ENCODE results near the gene HILPDA. TPM values are rescaled to one million over a fixed set of nuclear protein-coding genes. Genes with fewer than 3 reads are reported as not detected.
"Not testable (repeated sequence)": the region's sequence is repeated elsewhere in the genome, so short reads cannot be mapped to it uniquely, and the experiment has no call there.

Gene HILPDA
- total RNA-seq, 2 donors from 2014 or later, result 12.1 to 31.4 TPM

DNA sequence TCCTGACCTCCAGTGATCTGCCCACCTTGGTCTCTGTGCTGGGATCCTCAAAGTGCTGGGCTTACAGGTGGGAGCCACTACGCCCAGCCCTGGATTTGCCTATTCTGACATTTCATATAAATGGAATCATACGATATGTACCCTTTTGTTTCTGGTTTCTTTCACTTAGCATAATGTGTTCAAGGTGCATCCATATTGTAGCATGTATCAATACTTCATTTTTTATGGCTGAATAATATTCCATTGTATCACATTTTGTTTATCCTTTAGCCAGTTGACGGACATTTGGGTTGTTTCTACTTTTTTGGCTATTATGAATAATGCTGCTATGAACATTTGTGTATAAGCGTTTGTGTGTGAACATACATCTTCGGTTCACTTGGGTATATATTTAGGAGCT, 4.8 kb upstream of the HILPDA start:
- intact Hi-C loops (cut with DNase I), result no loop called here
- no peaks in the 10 kb centered on the region for H3K36me3 ChIP-seq
- H3K9ac ChIP-seq (ENCODE audit: low read depth in 2 of 2, low read length in 2 of 2), result no peak overlapping the region
- no peaks in the 10 kb centered on the region for H3K9me3 ChIP-seq
- DNase-seq, result no peak
- H3K4me1 ChIP-seq, result no peaks in the 10 kb centered on the region
- no peak overlapping the region for H3K4me3 ChIP-seq
- H3K27me3 ChIP-seq, result no peaks in the 10 kb centered on the region
- H3K27ac ChIP-seq, result no peak overlapping the region
- TF ChIP-seq, protein P1, sequence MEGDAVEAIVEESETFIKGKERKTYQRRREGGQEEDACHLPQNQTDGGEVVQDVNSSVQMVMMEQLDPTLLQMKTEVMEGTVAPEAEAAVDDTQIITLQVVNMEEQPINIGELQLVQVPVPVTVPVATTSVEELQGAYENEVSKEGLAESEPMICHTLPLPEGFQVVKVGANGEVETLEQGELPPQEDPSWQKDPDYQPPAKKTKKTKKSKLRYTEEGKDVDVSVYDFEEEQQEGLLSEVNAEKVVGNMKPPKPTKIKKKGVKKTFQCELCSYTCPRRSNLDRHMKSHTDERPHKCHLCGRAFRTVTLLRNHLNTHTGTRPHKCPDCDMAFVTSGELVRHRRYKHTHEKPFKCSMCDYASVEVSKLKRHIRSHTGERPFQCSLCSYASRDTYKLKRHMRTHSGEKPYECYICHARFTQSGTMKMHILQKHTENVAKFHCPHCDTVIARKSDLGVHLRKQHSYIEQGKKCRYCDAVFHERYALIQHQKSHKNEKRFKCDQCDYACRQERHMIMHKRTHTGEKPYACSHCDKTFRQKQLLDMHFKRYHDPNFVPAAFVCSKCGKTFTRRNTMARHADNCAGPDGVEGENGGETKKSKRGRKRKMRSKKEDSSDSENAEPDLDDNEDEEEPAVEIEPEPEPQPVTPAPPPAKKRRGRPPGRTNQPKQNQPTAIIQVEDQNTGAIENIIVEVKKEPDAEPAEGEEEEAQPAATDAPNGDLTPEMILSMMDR (IDR thresholded peaks at IDR 0.05), result no peak

DNA sequence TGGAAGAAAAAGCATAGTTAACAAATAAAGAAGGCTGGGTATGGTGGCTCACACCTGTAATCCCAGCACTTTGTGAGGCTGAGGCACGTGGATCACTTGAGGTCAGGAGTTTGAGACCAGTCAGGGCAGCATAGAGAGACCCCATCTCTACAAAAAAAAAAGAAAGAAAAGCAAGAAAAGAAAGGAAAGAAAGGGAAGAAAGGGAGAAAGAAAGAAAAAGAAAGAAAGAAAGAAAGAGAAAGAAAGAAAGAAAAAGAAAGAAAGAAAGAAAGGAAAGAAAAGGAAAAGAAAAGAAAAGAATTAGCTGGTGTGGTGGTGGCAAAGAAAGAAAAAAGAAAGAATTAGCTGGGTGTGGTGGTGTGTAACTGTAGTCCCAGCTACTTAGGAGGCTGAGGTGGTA, 3.1 kb upstream of the HILPDA start:
- Histone ChIP-seq H3K36me3 (no peaks in the 10 kb centered on the region), H3K27me3 (no peaks in the 10 kb centered on the region), H3K4me1 (no peaks in the 10 kb centered on the region), H3K4me3 (no peak overlapping the region), H3K27ac (no peak overlapping the region), H3K9ac (ENCODE audit: low read depth in 2 of 2, low read length in 2 of 2) (no peak overlapping the region), H3K9me3 (no peaks in the 10 kb centered on the region)
- intact Hi-C loops (cut with DNase I), result no loop called here
- TF ChIP-seq, protein P1 (IDR thresholded peaks at IDR 0.05), result no peak
- DNase-seq, result no peak

DNA sequence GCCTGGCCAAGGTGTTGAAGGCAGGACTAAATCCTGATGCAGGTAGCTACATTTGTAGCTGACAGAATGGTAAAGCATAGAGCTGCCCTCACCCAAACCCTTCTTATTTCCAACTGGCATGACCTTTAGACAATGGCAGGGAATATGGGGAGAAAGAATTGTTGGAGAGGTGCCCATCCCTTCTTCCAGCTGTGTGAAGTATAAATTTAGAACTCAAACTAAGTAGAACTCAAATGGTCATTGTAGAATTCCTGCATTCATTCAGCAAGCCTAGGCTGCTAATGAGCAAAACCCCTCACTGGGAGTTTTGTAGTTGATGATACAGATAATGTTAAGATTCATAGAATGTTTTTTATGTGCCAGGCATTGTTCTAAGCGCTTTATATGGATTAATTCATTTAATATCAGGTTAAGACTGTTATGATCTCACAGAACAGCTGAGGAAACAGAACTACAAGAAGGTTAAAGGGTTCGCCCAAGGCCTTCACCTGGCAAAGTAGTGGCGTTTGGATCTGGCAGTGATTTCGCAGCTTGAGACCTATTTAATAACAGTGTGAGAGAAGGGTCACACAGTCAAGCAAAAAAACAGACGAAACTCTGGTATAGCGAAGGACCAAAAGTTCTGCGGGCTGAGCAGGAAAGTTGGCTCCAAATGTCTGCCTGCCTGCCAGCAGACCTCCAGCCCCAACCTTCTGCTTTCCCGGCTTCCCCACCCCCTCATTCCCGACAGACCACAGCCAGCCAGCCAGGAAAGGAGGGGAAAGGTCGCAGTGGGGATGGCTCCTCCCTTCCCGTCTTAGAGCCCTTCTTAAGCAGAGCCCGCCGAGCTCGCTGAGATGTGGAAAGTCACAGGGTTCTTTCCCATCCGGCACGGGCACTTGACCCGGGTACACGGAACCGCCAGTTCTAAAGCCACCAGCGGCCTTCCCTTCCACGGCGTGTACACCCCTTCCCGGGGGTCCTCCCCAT, 1.6 kb upstream of the HILPDA start:
- no peak overlapping the region for H3K4me3 ChIP-seq
- TF ChIP-seq, protein P1 (IDR thresholded peaks at IDR 0.05), result no peak
- peak overlapping the region; percentile 75 for H3K27ac ChIP-seq
- H3K27me3 ChIP-seq, result no peaks in the 10 kb centered on the region
- H3K36me3 ChIP-seq, result no peaks in the 10 kb centered on the region
- H3K9ac ChIP-seq (ENCODE audit: low read depth in 2 of 2, low read length in 2 of 2), result peak overlapping the region; percentile 13 to 87
- no peaks in the 10 kb centered on the region for H3K4me1 ChIP-seq
- intact Hi-C loops (cut with DNase I), result no loop called here
- DNase-seq, result peak; percentile 51
- H3K9me3 ChIP-seq, result no peaks in the 10 kb centered on the region

DNA sequence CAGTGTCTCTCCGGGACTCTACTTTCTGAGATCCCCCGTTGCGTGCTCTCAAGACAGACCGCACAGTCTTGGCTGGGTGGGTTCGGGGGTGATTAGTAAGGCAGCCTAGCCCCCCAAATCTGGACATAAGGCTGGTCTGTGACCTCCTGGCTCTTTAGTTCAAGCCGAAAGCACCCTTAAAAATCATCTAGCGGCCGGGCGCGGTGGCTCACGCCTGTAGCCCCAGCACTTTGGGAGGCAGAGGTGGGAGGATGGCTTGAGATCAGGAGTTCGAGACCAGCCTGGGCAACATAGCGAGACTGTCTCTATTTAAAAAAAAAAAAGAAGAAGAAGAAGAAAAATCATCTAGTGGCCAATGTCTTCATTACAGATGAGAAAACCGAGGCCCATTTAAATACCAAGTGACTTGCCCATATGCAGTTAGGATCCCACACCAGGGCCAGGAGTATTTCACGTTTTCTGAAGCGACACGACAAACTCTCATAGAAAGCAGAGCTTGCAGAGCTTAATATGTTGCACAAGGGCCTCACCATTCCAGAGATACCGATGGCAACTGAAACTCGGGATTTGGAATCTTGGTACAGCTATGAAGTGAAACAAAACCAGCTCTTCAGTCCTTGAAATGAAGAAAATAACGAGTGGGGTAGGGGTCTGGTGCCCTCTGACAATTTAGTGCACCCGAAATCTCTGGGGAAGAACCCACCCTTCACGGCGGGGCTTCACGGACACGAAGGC, 703 bp upstream of the HILPDA start:
- no peak for DNase-seq
- Histone ChIP-seq H3K9me3 (no peaks in the 10 kb centered on the region), H3K4me1 (no peaks in the 10 kb centered on the region), H3K27me3 (no peaks in the 10 kb centered on the region), H3K36me3 (no peaks in the 10 kb centered on the region), H3K9ac (ENCODE audit: low read depth in 2 of 2, low read length in 2 of 2) (peak overlapping the region; percentile 76 to 87), H3K4me3 (peak overlapping the region; percentile 78), H3K27ac (peak overlapping the region; percentile 75)
- TF ChIP-seq, protein P1 (IDR thresholded peaks at IDR 0.05), result no peak
- intact Hi-C loops (cut with DNase I), result no loop called here

DNA sequence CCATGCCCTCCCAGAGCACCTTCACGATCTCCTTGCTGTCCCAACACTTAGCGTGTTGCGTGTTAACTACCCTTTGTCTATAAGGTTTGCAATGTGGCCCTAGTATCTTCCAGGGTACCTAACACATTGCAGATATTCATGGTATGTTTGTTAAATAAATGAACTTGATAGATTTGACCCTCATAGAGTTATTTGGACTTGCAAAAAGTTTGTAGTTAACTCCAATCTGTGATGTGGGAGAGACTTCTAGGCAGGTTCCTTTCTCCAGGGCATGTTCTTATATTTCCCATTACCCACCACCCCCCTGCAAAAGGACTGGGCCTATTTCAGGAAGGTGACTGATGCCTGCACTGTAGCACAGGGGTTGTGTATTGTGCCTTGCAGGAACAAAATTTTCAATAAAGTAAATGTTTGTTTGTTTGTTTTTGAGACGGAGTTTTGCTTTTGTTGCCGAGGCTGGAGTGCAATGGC, 612 bp downstream of the HILPDA start:
- H3K27me3 ChIP-seq, result no peaks in the 10 kb centered on the region
- no peaks in the 10 kb centered on the region for H3K9me3 ChIP-seq
- no peaks in the 10 kb centered on the region for H3K36me3 ChIP-seq
- no peak for DNase-seq
- intact Hi-C loops (cut with DNase I), result loop anchor here (2.0 kb wide), 1 partner anchor 51 kb away; no protein-coding TSS in a partner anchor
- H3K27ac ChIP-seq, result peak overlapping the region; percentile 75
- no peaks in the 10 kb centered on the region for H3K4me1 ChIP-seq
- H3K4me3 ChIP-seq, result peak overlapping the region; percentile 78
- peak overlapping the region; percentile 83 to 93 for H3K9ac ChIP-seq (ENCODE audit: low read depth in 2 of 2, low read length in 2 of 2)
- TF ChIP-seq, protein P1 (IDR thresholded peaks at IDR 0.05), result no peak

DNA sequence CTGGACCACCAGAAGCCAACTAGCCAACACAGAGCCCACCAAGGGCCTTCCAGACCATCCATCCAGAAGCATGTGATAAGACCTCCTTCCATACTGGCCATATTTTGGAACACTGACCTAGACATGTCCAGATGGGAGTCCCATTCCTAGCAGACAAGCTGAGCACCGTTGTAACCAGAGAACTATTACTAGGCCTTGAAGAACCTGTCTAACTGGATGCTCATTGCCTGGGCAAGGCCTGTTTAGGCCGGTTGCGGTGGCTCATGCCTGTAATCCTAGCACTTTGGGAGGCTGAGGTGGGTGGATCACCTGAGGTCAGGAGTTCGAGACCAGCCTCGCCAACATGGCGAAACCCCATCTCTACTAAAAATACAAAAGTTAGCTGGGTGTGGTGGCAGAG, 1.7 kb downstream of the HILPDA start:
- not testable (repeated sequence) for H3K9me3 ChIP-seq; H3K4me1 ChIP-seq; H3K27ac ChIP-seq; H3K9ac ChIP-seq (ENCODE audit: low read depth in 2 of 2, low read length in 2 of 2); H3K36me3 ChIP-seq; DNase-seq; H3K27me3 ChIP-seq
- H3K4me3 ChIP-seq, result peak overlapping the region; percentile 78
- intact Hi-C loops (cut with DNase I), result loop anchor here (2.0 kb wide), 1 partner anchor 53 kb away; no protein-coding TSS in a partner anchor

Data from colonic mucosa (tissue), 4 donors.